Right cardiac atrium (tissue), 5 donors: ENCODE measurements around the gene DAB1. TPM values are rescaled to one million over a fixed set of nuclear protein-coding genes. Genes with fewer than 3 reads are reported as not detected.

Experiments
- ATAC-seq, 2 donors: fragments of 200-7000 bp; cut with Tn5 transposase; one replicate each; pipeline versions ENCODE4 v1.8.0 to v1.9.1; 2020; ENCODE audit warnings: moderate library complexity in 2 of 2, mild to moderate bottlenecking in 1 of 2
- DNase-seq, 3 donors: peaks; one replicate each; pipeline ENCODE4 v3.0.0-alpha.2; 2020
- H3K27ac ChIP-seq: one replicate; pipeline ENCODE4 v1.5.1; 2013; ENCODE audit warnings: mild to moderate bottlenecking, low read length, control low read depth, moderate library complexity
- H3K27me3 ChIP-seq: one replicate; pipeline ENCODE4 v1.6.1; 2013; ENCODE audit not compliant: control insufficient read depth, insufficient read depth
- H3K4me1 ChIP-seq: one replicate; pipeline ENCODE4 v1.6.1; 2013; ENCODE audit warnings: low read length; ENCODE audit not compliant: control insufficient read depth, insufficient read depth
- H3K4me3 ChIP-seq: one replicate; pipeline ENCODE4 v1.5.1; 2013; ENCODE audit warnings: low read length, control low read depth
- H3K9me3 ChIP-seq: one replicate; pipeline ENCODE4 v1.6.1; 2013; ENCODE audit warnings: low read length; ENCODE audit not compliant: control insufficient read depth
- WGBS: extraction: QIAGEN DNeasy Blood & Tissue Kit; methylation state at CpG from one replicate; pipeline ENCODE4 v1.1.7; 2013; 5-methylcytosine and 5-hydroxymethylcytosine counted together
- intact Hi-C, 4 donors: fragments of 100-400 bp; cut with DNase I; formaldehyde crosslinking; loops; one replicate each; pipeline versions ENCODE4 v1.11.0 to v1.14.0; 2022 to 2023
- polyA plus RNA-seq: library from polyadenylated mRNA; stranded (reverse); fragments of 200-250 nt; gene quantifications from one replicate; pipeline ENCODE4 v1.2.3, GENCODE V29; 2013
- total RNA-seq, 4 donors: library from RNA; stranded (reverse); fragmentation: NEBNext Ultra II Directional; extraction: Animal tissue kit (Norgen Biotek cat#: 25700); gene quantifications; one replicate each; pipeline ENCODE4 v1.2.1, GENCODE V29; 2021
- donor health status: healthy with polysubstance abuse.
- donor health status: DM: no; HTN: yes; CAD: no.
- donor health status: DM: no; HTN: no; CAD: no.
- donor health status: DM: no; HTN: yes; CAD: no; lungs with severe emphysema.
- donor health status: DM: yes; HTN: yes; CAD: no.

Gene DAB1
- total and polyA plus RNA-seq, 5 donors = 2.5 to 10.8 (median 8.7) TPM

DNA sequence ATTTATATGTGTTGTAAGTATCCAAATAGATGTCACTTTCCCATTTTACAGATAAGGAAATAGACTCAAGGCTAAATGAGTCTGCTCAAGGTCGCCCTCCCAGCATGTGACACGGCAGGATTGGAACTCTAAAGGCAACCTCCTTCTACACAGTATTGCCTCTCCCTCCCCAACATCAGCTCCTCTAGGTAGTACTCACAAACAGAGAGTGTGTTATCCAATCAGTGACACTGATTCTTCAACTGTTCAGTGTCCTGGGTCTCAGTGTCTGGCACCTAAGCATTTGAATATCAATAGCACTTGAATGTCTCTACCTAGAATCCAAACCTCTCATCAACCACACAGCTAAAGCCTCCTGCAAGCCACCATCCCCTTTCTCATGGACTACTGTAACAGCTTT is 87.1 kb downstream of the DAB1 start:
- H3K27me3 ChIP-seq = no peaks in the 10 kb centered on the region
- DNase-seq (no peak), ATAC-seq (no peak)
- 47% methylated on average over 2 of the region's 2 CpGs for WGBS
- no peaks in the 10 kb centered on the region for H3K9me3 ChIP-seq
- no peak overlapping the region for H3K27ac ChIP-seq
- intact Hi-C loops = no loop called here
- no peaks in the 10 kb centered on the region for H3K4me1 ChIP-seq
- no peak overlapping the region for H3K4me3 ChIP-seq

DNA sequence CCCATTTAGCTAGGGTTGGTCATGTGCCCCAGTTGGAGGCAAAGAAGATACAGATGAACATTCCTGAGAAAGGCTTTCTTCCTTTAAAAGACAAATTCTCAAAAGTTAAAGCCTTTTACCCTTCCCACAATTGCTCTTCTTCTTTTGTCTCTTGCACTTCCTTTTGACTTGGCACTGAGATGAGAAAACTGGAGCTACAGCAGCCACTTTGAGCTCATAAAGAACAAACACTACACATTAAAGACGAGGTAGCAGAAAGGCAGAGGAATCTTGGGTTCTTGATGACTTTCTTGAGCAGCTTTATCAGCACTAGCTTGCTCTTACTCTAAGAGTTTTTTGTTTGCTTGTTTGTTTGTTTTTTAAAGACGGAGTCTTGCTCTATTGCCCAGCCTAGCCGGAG is 92.2 kb downstream of the DAB1 start:
- Histone ChIP-seq H3K27ac (no peak overlapping the region), H3K4me3 (no peak overlapping the region), H3K9me3 (no peaks in the 10 kb centered on the region), H3K27me3 (no peaks in the 10 kb centered on the region), H3K4me1 (no peaks in the 10 kb centered on the region)
- intact Hi-C loops = no loop called here
- DNase-seq (no peak), ATAC-seq (no peak)
- WGBS = 95% methylated on average over 3 of the region's 3 CpGs

DNA sequence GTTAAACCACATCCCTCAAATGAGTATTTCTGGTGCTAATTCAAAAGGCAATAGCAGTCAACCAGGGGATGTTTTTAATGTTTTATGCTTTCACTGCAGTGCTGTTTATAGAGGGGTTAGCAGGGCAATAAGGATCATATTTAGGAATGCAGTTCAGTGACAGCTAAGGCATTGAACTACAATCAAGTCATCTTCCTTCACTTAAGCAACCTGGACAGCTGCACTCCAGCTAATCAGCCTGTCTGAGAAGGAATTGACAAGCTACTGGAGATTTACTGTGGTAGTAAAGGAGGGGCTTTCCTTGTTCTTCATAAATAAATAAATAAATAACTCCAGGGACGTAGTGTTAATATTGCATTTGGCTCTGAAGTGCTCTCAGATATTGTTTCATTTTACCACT is 93.9 kb downstream of the DAB1 start:
- ATAC-seq (no peak), DNase-seq (no peak)
- no peaks in the 10 kb centered on the region for H3K9me3 ChIP-seq
- no peak overlapping the region for H3K4me3 ChIP-seq
- intact Hi-C loops = loop anchor here in 1 of 4 donors (10.0 kb wide), 1 partner anchor 495 kb away; no protein-coding TSS in a partner anchor
- WGBS = 61% methylated on average over 1 of the region's 1 CpG
- no peaks in the 10 kb centered on the region for H3K27me3 ChIP-seq
- no peaks in the 10 kb centered on the region for H3K4me1 ChIP-seq
- H3K27ac ChIP-seq = no peak overlapping the region

DNA sequence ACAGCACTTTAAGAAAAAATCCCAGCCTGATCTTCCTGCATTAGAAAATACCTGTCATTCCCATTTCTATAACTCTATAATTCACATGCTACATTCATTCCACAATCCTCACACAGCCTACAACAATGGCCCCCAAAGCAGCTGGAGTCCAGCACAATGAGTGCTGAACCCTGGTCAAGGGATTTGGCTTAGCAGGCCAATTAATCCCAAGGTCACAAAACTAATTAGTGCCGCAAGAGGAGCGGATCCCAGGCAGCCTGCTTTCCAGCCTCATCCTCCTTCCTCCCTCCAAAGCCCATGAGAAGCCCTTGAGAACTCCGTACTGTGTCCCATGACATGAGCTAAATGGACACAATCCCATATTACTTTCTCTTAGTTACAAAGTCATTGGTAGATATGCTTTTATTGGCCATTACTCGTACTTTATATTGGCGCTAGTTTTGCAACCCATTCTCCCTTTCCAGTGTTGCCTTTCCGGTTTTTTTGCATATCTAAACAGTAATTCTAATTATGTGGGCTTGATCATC is 94.8 kb downstream of the DAB1 start:
- 88% methylated on average over 6 of the region's 6 CpGs for WGBS
- intact Hi-C loops = loop anchor here in 1 of 4 donors (10.0 kb wide), 1 partner anchor 494 kb away; no protein-coding TSS in a partner anchor
- no peaks in the 10 kb centered on the region for H3K4me1 ChIP-seq
- no peak overlapping the region for H3K27ac ChIP-seq
- no peaks in the 10 kb centered on the region for H3K9me3 ChIP-seq
- DNase-seq (no peak), ATAC-seq (no peak)
- no peak overlapping the region for H3K4me3 ChIP-seq
- no peaks in the 10 kb centered on the region for H3K27me3 ChIP-seq

DNA sequence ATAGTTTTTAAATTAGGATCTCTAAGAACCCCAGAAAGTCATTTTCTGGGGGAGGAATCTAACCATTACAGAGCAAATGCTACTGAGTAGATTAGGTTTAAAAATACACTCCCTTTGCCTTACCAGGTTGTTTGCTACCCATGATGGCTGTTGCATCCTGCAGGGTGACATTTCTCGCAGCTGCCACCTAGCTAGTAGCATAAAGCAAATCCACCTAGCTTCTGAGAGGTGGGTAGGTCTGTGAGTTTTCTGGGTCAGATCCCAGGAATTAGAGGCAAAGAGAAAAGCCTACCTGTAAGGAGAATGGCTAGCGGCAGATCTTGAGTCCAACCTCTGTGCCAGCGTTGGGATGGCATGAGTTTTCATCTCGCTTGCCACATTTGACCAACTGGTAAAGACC is 95.9 kb downstream of the DAB1 start:
- 97% methylated on average over 4 of the region's 4 CpGs for WGBS
- H3K27ac ChIP-seq = no peak overlapping the region
- H3K9me3 ChIP-seq = no peaks in the 10 kb centered on the region
- intact Hi-C loops = loop anchor here in 1 of 4 donors (10.0 kb wide), 1 partner anchor 493 kb away; no protein-coding TSS in a partner anchor
- DNase-seq = no peak
- H3K27me3 ChIP-seq = no peaks in the 10 kb centered on the region
- no peaks in the 10 kb centered on the region for H3K4me1 ChIP-seq
- H3K4me3 ChIP-seq = no peak overlapping the region
- no peak for ATAC-seq

DNA sequence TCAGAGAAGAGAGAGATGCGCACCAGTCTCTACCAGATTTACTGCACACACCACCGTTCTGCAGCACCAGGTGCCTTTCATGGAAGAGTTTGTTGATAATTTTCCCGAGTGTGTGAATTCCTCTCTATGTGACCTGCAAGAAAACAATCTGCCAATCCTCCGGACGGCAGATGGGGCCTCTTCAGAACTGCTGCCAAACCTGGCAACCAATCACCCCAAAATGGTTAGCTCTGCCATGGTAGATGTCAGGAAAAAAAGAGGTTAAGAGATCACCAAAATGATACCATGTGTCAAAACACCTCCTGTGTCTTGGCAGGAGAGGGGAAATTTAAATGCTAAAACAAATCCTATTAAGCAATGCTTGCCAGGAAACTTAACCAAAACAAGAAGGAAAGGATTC is 96.5 kb downstream of the DAB1 start:
- Histone ChIP-seq H3K27me3 (no peaks in the 10 kb centered on the region), H3K4me1 (no peaks in the 10 kb centered on the region), H3K9me3 (no peaks in the 10 kb centered on the region), H3K4me3 (no peak overlapping the region), H3K27ac (no peak overlapping the region)
- intact Hi-C loops = loop anchor here in 1 of 4 donors (10.0 kb wide), 1 partner anchor 493 kb away; no protein-coding TSS in a partner anchor
- WGBS = 60% methylated on average over 5 of the region's 5 CpGs
- DNase-seq = no peak
- ATAC-seq = no peak

DNA sequence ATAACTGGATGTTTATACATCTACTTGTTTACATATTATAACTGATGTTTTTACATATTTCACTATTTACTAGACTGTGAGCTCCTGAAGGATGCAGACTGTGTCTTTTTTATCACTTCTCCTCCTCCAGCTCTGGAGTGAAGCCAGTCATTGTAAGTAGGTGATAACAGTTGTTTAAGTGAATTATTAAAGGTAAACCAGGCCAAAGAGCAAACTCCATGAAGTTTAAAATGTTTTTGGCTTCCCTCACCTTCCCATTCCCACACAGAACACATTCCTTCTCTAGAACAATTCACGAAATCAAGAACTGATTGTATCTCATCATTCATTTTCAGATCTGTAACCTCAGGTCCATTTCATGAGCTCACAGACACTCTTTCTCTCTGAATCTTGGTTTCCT is 98.3 kb downstream of the DAB1 start:
- H3K27me3 ChIP-seq = no peaks in the 10 kb centered on the region
- no peak overlapping the region for H3K4me3 ChIP-seq
- DNase-seq (no peak), ATAC-seq (no peak)
- no peaks in the 10 kb centered on the region for H3K9me3 ChIP-seq
- 33% methylated on average over 1 of the region's 1 CpG for WGBS
- no peak overlapping the region for H3K27ac ChIP-seq
- no peaks in the 10 kb centered on the region for H3K4me1 ChIP-seq
- intact Hi-C loops = loop anchor here in 1 of 4 donors (10.0 kb wide), 1 partner anchor 491 kb away; no protein-coding TSS in a partner anchor

DNA sequence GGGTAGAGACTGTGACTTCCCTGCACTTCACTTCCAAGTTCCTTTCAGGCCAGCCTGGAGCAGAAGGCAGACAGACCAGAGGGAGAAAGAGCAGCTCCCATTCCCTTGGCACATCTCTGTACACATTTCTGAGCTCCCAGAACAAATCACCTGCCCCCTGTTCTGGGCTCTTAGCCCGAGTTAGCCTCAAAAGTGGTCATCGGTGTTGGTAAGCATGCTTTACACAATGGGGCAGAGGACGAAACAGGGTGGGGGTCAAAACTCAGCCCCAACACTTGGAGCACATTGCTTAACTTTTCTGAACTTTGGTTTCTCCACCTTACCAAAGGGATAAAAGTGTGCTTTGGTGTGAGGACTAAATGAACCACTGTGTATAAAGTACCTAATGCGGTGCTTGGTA is 98.7 kb downstream of the DAB1 start:
- H3K4me1 ChIP-seq = no peaks in the 10 kb centered on the region
- no peaks in the 10 kb centered on the region for H3K9me3 ChIP-seq
- no peak overlapping the region for H3K27ac ChIP-seq
- H3K4me3 ChIP-seq = no peak overlapping the region
- ATAC-seq (no peak), DNase-seq (no peak)
- H3K27me3 ChIP-seq = no peaks in the 10 kb centered on the region
- intact Hi-C loops = loop anchor here in 1 of 4 donors (10.0 kb wide), 1 partner anchor 490 kb away; no protein-coding TSS in a partner anchor
- 55% methylated on average over 4 of the region's 4 CpGs for WGBS

DNA sequence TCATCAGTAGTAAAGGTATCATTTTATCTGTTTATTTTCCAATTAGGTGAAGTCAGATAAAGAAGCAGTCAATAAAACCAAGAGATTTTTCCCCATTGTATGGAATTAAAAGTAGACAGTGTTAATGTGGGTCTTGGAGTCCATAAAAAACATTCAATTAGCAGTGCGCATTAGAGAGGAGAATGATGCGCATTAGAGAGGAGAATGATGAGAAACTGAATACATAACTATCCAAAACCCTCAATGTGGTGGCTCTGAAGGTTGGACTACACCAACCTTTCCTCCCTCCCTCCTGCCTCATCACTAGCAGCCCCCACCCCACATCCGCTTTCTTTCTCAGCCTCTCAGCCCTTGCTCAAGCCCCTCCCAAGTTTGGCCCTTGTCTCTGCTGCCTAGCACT is 99.5 kb downstream of the DAB1 start:
- Histone ChIP-seq H3K27me3 (no peaks in the 10 kb centered on the region), H3K4me3 (no peak overlapping the region), H3K4me1 (no peaks in the 10 kb centered on the region), H3K9me3 (no peaks in the 10 kb centered on the region), H3K27ac (no peak overlapping the region)
- 98% methylated on average over 3 of the region's 3 CpGs for WGBS
- no peak for DNase-seq
- ATAC-seq = no peak
- intact Hi-C loops = loop anchor here in 1 of 4 donors (10.0 kb wide), 1 partner anchor 490 kb away; no protein-coding TSS in a partner anchor

DNA sequence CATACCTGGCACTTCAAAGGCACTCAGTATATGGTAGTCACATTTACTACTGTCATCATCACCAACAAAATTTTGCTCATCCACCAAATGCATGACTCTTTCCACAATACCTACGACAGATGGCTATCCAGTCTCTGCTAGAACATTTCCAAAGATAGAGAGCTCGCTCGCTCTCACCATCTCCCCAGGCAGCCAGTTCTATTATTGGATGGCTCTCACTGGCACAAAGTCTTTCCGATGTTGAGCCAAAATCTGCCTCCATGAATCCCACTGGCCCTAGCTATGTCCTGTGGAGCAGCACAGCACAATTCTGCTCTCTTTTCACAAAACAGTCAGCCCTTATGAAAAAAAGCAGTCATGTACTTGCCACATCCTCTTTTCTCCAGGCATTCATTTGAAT is 102.1 kb downstream of the DAB1 start:
- no peaks in the 10 kb centered on the region for H3K27me3 ChIP-seq
- 61% methylated on average over 4 of the region's 4 CpGs for WGBS
- intact Hi-C loops = loop anchor here in 1 of 4 donors (10.0 kb wide), 1 partner anchor 487 kb away; no protein-coding TSS in a partner anchor
- H3K27ac ChIP-seq = no peak overlapping the region
- H3K4me3 ChIP-seq = no peak overlapping the region
- no peak for DNase-seq
- H3K9me3 ChIP-seq = no peaks in the 10 kb centered on the region
- no peaks in the 10 kb centered on the region for H3K4me1 ChIP-seq
- ATAC-seq = no peak

DNA sequence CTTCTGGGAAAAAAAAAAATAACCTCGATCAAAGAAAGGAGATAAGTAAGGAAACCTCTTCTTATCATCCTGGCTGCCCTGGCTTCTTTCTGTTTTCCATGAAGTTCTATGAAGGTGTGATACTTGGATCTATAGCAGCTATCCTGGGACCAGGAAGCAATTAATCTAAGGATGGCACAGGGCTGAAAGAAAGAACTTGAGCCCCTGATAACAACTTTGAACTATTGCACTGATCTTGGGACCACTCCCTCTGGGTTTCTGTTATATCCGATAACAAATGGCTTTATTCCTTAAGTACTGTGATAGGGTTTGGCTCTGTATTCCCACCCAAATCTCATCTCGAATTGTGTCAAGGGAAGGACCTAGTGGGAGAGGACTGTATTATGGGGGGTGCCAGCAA is 104.1 kb downstream of the DAB1 start:
- Histone ChIP-seq H3K4me1 (no peaks in the 10 kb centered on the region), H3K27ac (no peak overlapping the region), H3K27me3 (no peaks in the 10 kb centered on the region), H3K9me3 (no peaks in the 10 kb centered on the region), H3K4me3 (no peak overlapping the region)
- intact Hi-C loops = loop anchor here in 1 of 4 donors (10.0 kb wide), 1 partner anchor 485 kb away; no protein-coding TSS in a partner anchor
- DNase-seq (no peak), ATAC-seq (no peak)
- WGBS = 40% methylated on average over 3 of the region's 3 CpGs
